Transverse colon (tissue), 4 donors: Measurements from ENCODE around the gene CCNG1. TPM values are rescaled to one million over a fixed set of nuclear protein-coding genes. Genes with fewer than 3 reads are reported as not detected.

Experiments used
- DNase-seq: peaks from one replicate; pipeline ENCODE4 v3.0.0-alpha.2; 2019
- H3K27ac ChIP-seq, 4 donors: fragments of 200-600 bp; sonication (generic); 2 replicates each; pipeline ENCODE4 v1.5.1; 2016 to 2018; ENCODE audit warnings: inconsistent platforms in 4 of 4
- H3K27me3 ChIP-seq: fragments of 200-600 bp; sonication (generic); 2 replicates; pipeline ENCODE4 v1.5.1; 2017; ENCODE audit warnings: inconsistent platforms
- H3K36me3 ChIP-seq, 4 donors: fragments of 200-600 bp; sonication (generic); 2 replicates each; pipeline ENCODE4 v1.5.1; 2017 to 2019; ENCODE audit warnings: inconsistent platforms in 4 of 4
- H3K4me1 ChIP-seq, 4 donors: fragments of 200-600 bp; sonication (generic); 2 replicates each; pipeline ENCODE4 v1.5.1; 2017 to 2020; ENCODE audit warnings: inconsistent platforms in 4 of 4
- H3K4me3 ChIP-seq, 4 donors: fragments of 200-600 bp; sonication (generic); 1 replicate in 1 of 4; 2 replicates in 3 of 4; pipeline versions ENCODE4 v1.5.1 to v1.6.1; 2017 to 2019; ENCODE audit warnings: inconsistent platforms in 4 of 4
- H3K9me3 ChIP-seq, 2 donors: fragments of 200-600 bp; sonication (generic); 2 replicates each; pipeline ENCODE4 v1.5.1; 2017 to 2019; ENCODE audit warnings: inconsistent platforms in 2 of 2
- CTCF ChIP-seq, 5 experiments: fragments of 200-600 bp in 3 of 5; fragments of 450-650 bp in 2 of 5; sonication (generic) in 3 of 5; IDR thresholded peaks; 1 replicate in 2 of 5; 2 replicates in 3 of 5; pipeline ENCODE4 v1.5.1; 2016 to 2017; ENCODE audit warnings: antibody characterized with exemption in 5 of 5, inconsistent platforms in 3 of 5, mild to moderate bottlenecking in 2 of 5, moderate library complexity in 1 of 5
- EP300 ChIP-seq: sonication (generic); formaldehyde crosslinking; IDR thresholded peaks from one replicate; pipeline ENCODE4 v1.6.1; 2017; ENCODE audit warnings: antibody characterized with exemption, low read depth
- POLR2A ChIP-seq: fragments of 450-650 bp; IDR thresholded peaks from one replicate; pipeline ENCODE4 v1.6.1; 2016; ENCODE audit warnings: antibody characterized with exemption, mild to moderate bottlenecking, moderate library complexity
- POLR2AphosphoS5 ChIP-seq, 3 donors: sonication (generic); formaldehyde crosslinking; IDR thresholded peaks; one replicate each; pipeline ENCODE4 v1.6.1; 2016; ENCODE audit warnings: antibody characterized with exemption in 3 of 3
- WGBS, 2 donors: methylation state at CpG; one replicate each; pipeline ENCODE4 v1.1.5; 2018; ENCODE audit warnings: low coverage in 1 of 2; 5-methylcytosine and 5-hydroxymethylcytosine counted together
- in situ Hi-C, 4 donors: fragments of 200-750 bp; cut with MboI; loops; one replicate each; pipeline versions ENCODE4 v1.15.0 to v1.15.1; 2017; ENCODE audit warnings: low sequenced_read_pairs in 3 of 4, low pct_ligation_motif_present in 1 of 4, low pct_unique_long_range_greater_than_20kb in 1 of 4
- intact Hi-C: fragments of 100-400 bp; cut with DNase I; formaldehyde crosslinking; loops from one replicate; pipeline ENCODE4 v1.15.1; 2023; ENCODE audit warnings: low total_unique reads
- small RNA-seq, 4 donors: library from RNA; depleted of rRNA; stranded (forward); fragments of <200 nt; gene quantifications; one replicate each; pipeline ENCODE3, GENCODE V24; 2016
- total RNA-seq, 4 donors: library from RNA; depleted of rRNA; stranded (reverse); fragments of >200 nt; gene quantifications; one replicate each; pipeline ENCODE4 v1.1.0, GENCODE V29; 2016

The CCNG1 gene
- total RNA-seq, 4 donors from 2014 or later, result 164 to 293 (median 180) TPM

GRCh38 chr5:163489745-163490075 lies 52.3 kb downstream of the CCNG1 start:
- Histone ChIP-seq H3K27me3 (no peaks in the 10 kb centered on the region), H3K36me3 (no peaks in the 10 kb centered on the region), H3K27ac (no peak overlapping the region), H3K9me3 (no peaks in the 10 kb centered on the region), H3K4me1 (no peaks in the 10 kb centered on the region), H3K4me3 (no peak overlapping the region)
- intact Hi-C loops (no loop called here), in situ Hi-C loops (no loop called here)
- WGBS, 2 donors, result 99% methylated on average over 3 of the region's 3 CpGs; no CpG with 5 or more reads in 1 of the 2 donors
- TF ChIP-seq POLR2A (no peak), CTCF (IDR thresholded peaks at IDR 0.05) (no peak), EP300 (no peak), POLR2AphosphoS5 (IDR thresholded peaks at IDR 0.05) (no peak)
- no peak for DNase-seq

Small RNA genes lying within 50 kb of the gene (small RNA-seq; reads per million reads assigned to genes)
- gene AC008723.1, result 0 reads per million in 4 donors

Other genes with a start within 250 kb of the CCNG1 start
- 1 to 10 TPM; 1.5 to 6.2 (median 3.1) TPM for gene NUDCD2, start 22.5 kb downstream of the CCNG1 start, total RNA-seq
- gene HMMR, start 23.0 kb downstream of the CCNG1 start, total RNA-seq, result 1 to 10 TPM in 3 of 4 donors, not detected in 1; 1.6 to 5.7 (median 1.9) TPM
- 100 to 1,000 TPM in 1 of 4 donors, 10 to 100 TPM in 3; 20.2 to 409 (median 71.6) TPM for gene MAT2B, start 68.0 kb downstream of the CCNG1 start, total RNA-seq